HL-60 (cell line): Measurements from ENCODE around the gene TMEM9.

Experiments used
- DNase-seq, 2 experiments: peaks; one replicate each; pipeline ENCODE4 v3.0.0-alpha.2; 2010 to 2020; ENCODE audit warnings: low read depth in 1 of 2, low spot score in 1 of 2
- H3K27ac ChIP-seq: fragments of 250-450 bp; sonication (Bioruptor Pico); replicated peaks from 2 replicates; pipeline ENCODE4 v1.5.1; 2020; ENCODE audit warnings: mild to moderate bottlenecking, moderate library complexity
- H3K27me3 ChIP-seq: fragments of 250-450 bp; sonication (Bioruptor Pico); 2 replicates; pipeline ENCODE4 v1.5.1; 2021; ENCODE audit warnings: mild to moderate bottlenecking, moderate library complexity; ENCODE audit not compliant: insufficient read depth, poor library complexity, severe bottlenecking
- H3K4me3 ChIP-seq: replicated peaks from 2 replicates; pipeline ENCODE4 v1.5.1; 2011; ENCODE audit warnings: mild to moderate bottlenecking, control low read depth, low read length; ENCODE audit not compliant: insufficient read depth
- CTCF ChIP-seq: IDR thresholded peaks from one replicate; pipeline ENCODE4 v1.5.1; 2011; ENCODE audit warnings: low read length, control low read depth, inconsistent platforms; ENCODE audit not compliant: insufficient read depth
- GABPA ChIP-seq: IDR thresholded peaks from 2 replicates; pipeline ENCODE4 v1.6.1; 2012; ENCODE audit warnings: low read depth
- POLR2AphosphoS5 ChIP-seq: IDR thresholded peaks from 2 replicates; pipeline ENCODE4 v1.6.1; 2012; ENCODE audit warnings: low read depth
- SPI1 ChIP-seq: IDR thresholded peaks from 2 replicates; pipeline ENCODE4 v1.6.1; 2012; ENCODE audit warnings: low read depth, mild to moderate bottlenecking, borderline replicate concordance
- TF ChIP-seq, protein P1 (sequence below): IDR thresholded peaks from 2 replicates; pipeline ENCODE4 v1.6.1; 2012; ENCODE audit warnings: low read depth; ENCODE audit not compliant: insufficient replicate concordance

The TMEM9 gene

GRCh38 chr1:201190005-201190404 lies 35.7 kb upstream of the TMEM9 start:
- no peak for TF ChIP-seq CTCF
- TF ChIP-seq POLR2AphosphoS5, result no peak
- TF ChIP-seq, protein P1, sequence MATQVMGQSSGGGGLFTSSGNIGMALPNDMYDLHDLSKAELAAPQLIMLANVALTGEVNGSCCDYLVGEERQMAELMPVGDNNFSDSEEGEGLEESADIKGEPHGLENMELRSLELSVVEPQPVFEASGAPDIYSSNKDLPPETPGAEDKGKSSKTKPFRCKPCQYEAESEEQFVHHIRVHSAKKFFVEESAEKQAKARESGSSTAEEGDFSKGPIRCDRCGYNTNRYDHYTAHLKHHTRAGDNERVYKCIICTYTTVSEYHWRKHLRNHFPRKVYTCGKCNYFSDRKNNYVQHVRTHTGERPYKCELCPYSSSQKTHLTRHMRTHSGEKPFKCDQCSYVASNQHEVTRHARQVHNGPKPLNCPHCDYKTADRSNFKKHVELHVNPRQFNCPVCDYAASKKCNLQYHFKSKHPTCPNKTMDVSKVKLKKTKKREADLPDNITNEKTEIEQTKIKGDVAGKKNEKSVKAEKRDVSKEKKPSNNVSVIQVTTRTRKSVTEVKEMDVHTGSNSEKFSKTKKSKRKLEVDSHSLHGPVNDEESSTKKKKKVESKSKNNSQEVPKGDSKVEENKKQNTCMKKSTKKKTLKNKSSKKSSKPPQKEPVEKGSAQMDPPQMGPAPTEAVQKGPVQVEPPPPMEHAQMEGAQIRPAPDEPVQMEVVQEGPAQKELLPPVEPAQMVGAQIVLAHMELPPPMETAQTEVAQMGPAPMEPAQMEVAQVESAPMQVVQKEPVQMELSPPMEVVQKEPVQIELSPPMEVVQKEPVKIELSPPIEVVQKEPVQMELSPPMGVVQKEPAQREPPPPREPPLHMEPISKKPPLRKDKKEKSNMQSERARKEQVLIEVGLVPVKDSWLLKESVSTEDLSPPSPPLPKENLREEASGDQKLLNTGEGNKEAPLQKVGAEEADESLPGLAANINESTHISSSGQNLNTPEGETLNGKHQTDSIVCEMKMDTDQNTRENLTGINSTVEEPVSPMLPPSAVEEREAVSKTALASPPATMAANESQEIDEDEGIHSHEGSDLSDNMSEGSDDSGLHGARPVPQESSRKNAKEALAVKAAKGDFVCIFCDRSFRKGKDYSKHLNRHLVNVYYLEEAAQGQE, result no peak
- DNase-seq, result no peak
- Histone ChIP-seq H3K27me3 (peaks cover 3% of the 10 kb centered on the region), H3K27ac (no peak overlapping the region), H3K4me3 (no peak overlapping the region)

GRCh38 chr1:201189085-201189484 lies 34.8 kb upstream of the TMEM9 start:
- DNase-seq, result no peak
- Histone ChIP-seq H3K4me3 (no peak overlapping the region), H3K27ac (no peak overlapping the region), H3K27me3 (peaks cover 3% of the 10 kb centered on the region)
- TF ChIP-seq, protein P1, result no peak
- TF ChIP-seq SPI1, result no peak
- no peak for TF ChIP-seq CTCF
- no peak for TF ChIP-seq GABPA
- no peak for TF ChIP-seq POLR2AphosphoS5

- Histone ChIP-seq H3K4me3 (no peak overlapping the region), H3K27ac (no peak overlapping the region), H3K27me3 (peaks cover 3% of the 10 kb centered on the region)
- DNase-seq, result no peak
- TF ChIP-seq SPI1 (no peak), CTCF (no peak), POLR2AphosphoS5 (no peak), GABPA (no peak)
- TF ChIP-seq, protein P1, result no peak
Measured at GRCh38 chr1:201186192-201186591, 31.9 kb upstream of the TMEM9 start.
